Neuron (in vitro differentiated cells): Measurements from ENCODE around the gene PNPO.
"Not testable (repeated sequence)": the region's sequence is repeated elsewhere in the genome, so short reads cannot be mapped to it uniquely, and the experiment has no call there.

Experiments used
- H2AFZ ChIP-seq: one replicate; pipeline ENCODE4 v1.6.1; 2013; ENCODE audit warnings: low read depth, mild to moderate bottlenecking, inconsistent platforms, low read length, moderate library complexity
- H3K27me3 ChIP-seq: one replicate; pipeline ENCODE4 v1.6.1; 2013; ENCODE audit warnings: low read length; ENCODE audit not compliant: insufficient read depth
- H3K36me3 ChIP-seq: one replicate; pipeline ENCODE4 v1.6.1; 2013; ENCODE audit warnings: low read length; ENCODE audit not compliant: insufficient read depth
- H3K4me1 ChIP-seq: one replicate; pipeline ENCODE4 v1.6.1; 2013; ENCODE audit warnings: low read length; ENCODE audit not compliant: insufficient read depth
- H3K4me3 ChIP-seq: 2 replicates; pipeline ENCODE4 v1.5.1; 2013; ENCODE audit warnings: mild to moderate bottlenecking, low read length, moderate library complexity
- H3K9me3 ChIP-seq: one replicate; pipeline ENCODE4 v1.6.1; 2013; ENCODE audit warnings: low read length

Gene PNPO

DNA sequence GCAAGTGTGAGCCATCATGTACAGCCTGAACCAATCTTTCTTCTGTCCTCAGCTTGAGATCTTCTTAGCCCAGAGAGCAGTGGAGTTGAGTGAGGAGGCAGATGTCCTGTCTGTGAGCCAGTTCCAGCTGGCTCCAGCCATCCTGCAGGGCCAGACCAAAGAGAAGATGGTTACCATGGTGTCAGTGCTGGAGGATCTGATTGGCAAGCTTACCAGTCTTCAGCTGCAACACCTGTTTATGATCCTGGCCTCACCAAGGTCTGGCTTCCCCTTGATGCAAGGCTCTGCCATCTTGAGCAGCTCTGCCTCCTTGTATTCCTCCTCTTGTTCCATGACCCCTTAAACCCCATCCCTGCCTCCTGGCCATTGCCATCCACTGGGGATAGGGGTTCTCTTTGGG lies 39.2 kb downstream of the PNPO start:
- no peaks in the 10 kb centered on the region for H3K27me3 ChIP-seq

DNA sequence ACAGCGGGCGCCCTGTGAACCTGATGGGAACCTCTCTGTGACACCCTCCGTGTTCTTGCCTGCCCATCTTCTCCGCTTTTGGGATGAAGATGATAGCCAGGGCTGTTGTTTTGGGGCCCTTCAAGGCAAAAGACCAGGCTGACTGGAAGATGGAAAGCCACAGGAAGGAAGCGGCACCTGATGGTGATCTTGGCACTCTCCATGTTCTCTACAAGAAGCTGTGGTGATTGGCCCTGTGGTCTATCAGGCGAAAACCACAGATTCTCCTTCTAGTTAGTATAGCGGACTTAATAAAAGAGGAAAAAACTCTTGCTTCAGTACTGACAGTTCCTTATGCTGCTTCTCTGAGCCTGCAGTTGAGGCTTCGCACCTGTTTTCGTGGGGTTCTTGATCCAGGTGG lies 40.1 kb downstream of the PNPO start:
- H3K4me3 ChIP-seq: no peak overlapping the region
- peaks cover 15% of the 10 kb centered on the region for H3K4me1 ChIP-seq
- peaks cover 57% of the 10 kb centered on the region for H3K36me3 ChIP-seq
- no peak overlapping the region for H2AFZ ChIP-seq
- H3K9me3 ChIP-seq: no peaks in the 10 kb centered on the region
- H3K27me3 ChIP-seq: no peaks in the 10 kb centered on the region

More for the DNA sequence above, 39.2 kb downstream of the PNPO start:
- Histone ChIP-seq H3K9me3 (no peaks in the 10 kb centered on the region), H2AFZ (no peak overlapping the region), H3K4me1 (peaks cover 10% of the 10 kb centered on the region), H3K36me3 (peaks cover 66% of the 10 kb centered on the region), H3K4me3 (no peak overlapping the region)

DNA sequence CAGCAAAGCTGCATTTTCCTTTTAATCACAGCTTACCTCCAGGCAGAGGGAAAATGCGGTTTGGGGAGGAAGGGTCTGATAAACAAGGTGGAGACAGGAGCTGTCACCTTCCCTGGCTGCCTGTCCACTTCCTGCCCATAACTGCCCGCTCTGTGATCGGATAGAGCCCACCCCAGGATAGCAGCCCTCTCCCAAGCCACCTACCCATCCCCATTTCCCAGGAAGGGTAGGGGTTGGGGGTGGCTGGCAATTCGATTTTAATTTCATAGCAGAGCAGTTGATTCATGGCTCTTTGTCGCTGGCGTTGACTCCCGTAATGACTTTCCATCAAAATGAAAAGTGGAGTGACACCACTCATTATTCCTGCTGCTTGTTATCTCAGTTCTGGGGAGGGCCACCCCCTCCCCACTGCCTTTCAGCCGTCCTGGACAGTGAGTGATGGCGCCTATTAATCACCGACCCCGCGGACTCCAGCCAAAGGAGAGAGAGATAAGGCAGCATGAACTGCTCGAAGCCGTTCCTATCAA lies 40.8 kb downstream of the PNPO start:
- no peaks in the 10 kb centered on the region for H3K9me3 ChIP-seq
- peaks cover 54% of the 10 kb centered on the region for H3K36me3 ChIP-seq
- H2AFZ ChIP-seq: no peak overlapping the region
- H3K4me1 ChIP-seq: peaks cover 22% of the 10 kb centered on the region
- H3K4me3 ChIP-seq: no peak overlapping the region
- H3K27me3 ChIP-seq: no peaks in the 10 kb centered on the region

- no peak overlapping the region for H3K4me3 ChIP-seq
- H3K36me3 ChIP-seq: peaks cover 49% of the 10 kb centered on the region
- H3K9me3 ChIP-seq: no peaks in the 10 kb centered on the region
- H3K27me3 ChIP-seq: no peaks in the 10 kb centered on the region
- H3K4me1 ChIP-seq: peaks cover 28% of the 10 kb centered on the region
- no peak overlapping the region for H2AFZ ChIP-seq
Observed at GRCh38 chr17:47982645-47983390, 41.4 kb downstream of the PNPO start.

DNA sequence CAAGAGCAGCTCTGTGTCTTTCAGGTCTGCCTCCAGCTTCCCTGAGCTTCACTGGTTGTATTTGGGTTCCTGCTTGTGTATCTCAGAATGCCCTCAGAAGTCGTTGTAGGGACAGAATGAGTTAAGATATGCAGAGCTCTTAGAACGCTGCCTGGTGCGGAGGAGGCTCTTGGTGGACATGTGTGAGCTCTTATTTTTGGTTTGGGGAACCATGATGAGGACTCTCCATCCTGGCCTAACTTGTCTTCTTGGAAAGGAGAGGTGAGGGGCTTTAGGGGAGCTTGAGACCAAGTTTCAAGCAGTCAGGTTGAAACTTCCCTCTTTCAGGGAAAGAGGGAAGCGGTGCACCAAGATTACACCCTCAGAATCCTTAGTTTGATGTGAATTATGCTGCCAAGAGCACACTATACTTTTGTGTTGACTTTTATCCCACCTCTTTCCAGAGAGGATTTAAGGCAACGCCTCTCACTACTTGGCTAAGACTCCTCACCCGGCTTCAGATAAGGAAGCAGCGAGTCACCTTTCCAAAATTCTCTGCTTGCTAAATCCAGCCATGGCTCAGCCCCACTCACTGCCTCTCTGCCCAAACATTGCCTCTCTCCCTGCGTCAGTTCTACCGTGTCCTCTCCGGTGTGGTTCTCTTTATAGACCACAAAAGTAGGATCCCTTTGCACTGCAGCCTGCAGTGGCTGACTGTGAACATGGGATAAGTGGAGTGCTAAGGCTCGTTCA lies 42.3 kb downstream of the PNPO start:
- Histone ChIP-seq H3K4me1 (peaks cover 31% of the 10 kb centered on the region), H3K27me3 (no peaks in the 10 kb centered on the region), H3K36me3 (peaks cover 47% of the 10 kb centered on the region), H3K9me3 (no peaks in the 10 kb centered on the region), H2AFZ (no peak overlapping the region), H3K4me3 (no peak overlapping the region)

DNA sequence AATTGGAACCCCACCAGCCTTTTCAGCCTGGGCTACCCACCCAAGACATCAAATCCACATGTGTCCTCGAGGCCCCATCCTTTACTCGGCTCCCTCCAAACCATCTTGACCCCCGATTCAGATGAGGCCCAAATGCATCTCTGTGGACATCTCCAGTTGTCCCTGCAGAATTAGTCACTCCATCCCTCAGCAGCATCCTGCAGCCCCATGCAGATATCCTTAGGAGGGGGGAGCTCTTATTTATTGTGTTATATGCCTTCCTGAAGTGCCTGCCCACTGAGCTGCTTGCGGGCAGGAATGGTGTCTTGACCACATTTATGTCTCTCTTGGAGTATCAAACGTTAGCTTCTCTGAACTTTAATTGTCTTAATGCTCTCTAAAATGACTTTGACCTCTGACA lies 45.1 kb downstream of the PNPO start:
- H3K27me3 ChIP-seq: no peaks in the 10 kb centered on the region
- H3K9me3 ChIP-seq: no peaks in the 10 kb centered on the region
- no peak overlapping the region for H2AFZ ChIP-seq
- H3K4me3 ChIP-seq: no peak overlapping the region
- peaks cover 18% of the 10 kb centered on the region for H3K36me3 ChIP-seq
- H3K4me1 ChIP-seq: peaks cover 55% of the 10 kb centered on the region

DNA sequence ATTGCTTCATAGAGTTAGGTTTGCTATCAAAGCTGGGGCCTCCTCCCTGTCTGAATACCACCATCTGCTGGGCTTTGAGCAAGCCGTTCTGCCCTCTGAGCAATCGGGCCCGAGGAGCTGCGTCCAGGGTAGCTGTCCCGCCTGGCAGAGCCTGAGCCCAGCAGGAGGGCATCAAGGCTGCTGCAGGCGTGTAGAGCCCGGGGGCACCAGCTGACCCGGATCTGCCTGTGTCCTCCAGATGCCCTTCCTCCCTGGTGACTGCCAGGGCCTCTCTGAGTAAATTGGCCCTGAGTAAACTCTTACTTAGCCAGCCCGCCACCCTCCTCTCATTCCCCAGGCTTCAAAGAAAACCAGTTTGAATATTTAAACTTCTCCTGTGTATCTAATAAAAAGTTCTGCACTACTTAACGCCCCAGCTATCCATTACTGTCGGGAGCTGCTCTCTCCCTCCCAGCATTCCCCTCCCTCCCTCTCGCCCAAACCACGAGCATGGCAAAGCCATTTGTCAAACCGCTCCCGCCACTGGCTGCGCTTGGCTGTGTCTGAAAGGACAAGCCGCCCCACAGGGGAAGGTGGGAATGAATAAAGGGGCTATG lies 46.0 kb downstream of the PNPO start:
- no peaks in the 10 kb centered on the region for H3K27me3 ChIP-seq
- peaks cover 60% of the 10 kb centered on the region for H3K4me1 ChIP-seq

DNA sequence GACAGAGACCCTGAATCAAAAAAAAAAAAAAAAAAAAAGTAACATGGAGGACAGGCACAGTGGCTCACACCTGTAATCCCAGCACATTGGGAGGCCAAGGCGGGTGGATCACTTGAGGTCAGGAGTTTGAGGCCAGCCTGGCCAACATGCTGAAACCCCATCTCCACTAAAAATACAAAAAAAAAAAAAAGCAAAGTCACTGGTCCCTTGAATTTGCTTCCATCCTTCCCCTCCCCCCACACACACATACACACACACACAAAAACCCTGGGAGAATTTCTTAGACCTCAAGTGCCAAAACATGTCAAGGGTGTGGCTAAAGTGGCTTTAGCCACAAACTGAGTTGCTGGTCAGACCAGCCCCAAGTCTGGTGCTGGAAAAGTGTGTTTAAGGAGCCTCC lies 47.1 kb downstream of the PNPO start:
- H3K9me3 ChIP-seq, H2AFZ ChIP-seq, H3K4me3 ChIP-seq, H3K36me3 ChIP-seq, H3K27me3 ChIP-seq: not testable (repeated sequence)
- peaks cover 68% of the 10 kb centered on the region for H3K4me1 ChIP-seq

More for the DNA sequence above, 46.0 kb downstream of the PNPO start:
- Histone ChIP-seq H3K4me3 (no peak overlapping the region), H2AFZ (no peak overlapping the region), H3K9me3 (no peaks in the 10 kb centered on the region), H3K36me3 (peaks cover 11% of the 10 kb centered on the region)

DNA sequence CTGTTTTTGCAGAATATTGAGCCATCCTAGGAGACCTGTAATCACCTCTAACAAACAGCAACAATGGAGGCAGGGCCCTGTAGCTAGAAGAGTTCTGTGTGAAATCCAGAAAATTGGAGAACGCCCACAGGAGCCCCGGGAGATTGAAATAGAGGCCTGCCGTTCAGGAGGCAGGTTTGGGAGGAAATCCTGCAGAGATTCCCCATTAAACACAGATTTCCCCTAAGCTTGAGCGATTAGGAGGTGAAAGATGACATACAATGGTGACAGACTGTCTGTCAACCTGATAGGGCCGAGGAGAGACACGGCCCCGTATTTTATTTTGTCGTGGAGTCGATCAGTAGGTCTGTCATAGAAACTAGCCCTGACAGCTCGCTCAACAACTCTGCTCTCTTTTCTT lies 47.8 kb downstream of the PNPO start:
- Histone ChIP-seq H3K4me1 (peaks cover 75% of the 10 kb centered on the region), H3K4me3 (no peak overlapping the region), H3K9me3 (no peaks in the 10 kb centered on the region), H3K27me3 (no peaks in the 10 kb centered on the region), H2AFZ (no peak overlapping the region), H3K36me3 (no peaks in the 10 kb centered on the region)

- no peaks in the 10 kb centered on the region for H3K36me3 ChIP-seq
- no peak overlapping the region for H2AFZ ChIP-seq
- H3K4me3 ChIP-seq: no peak overlapping the region
- no peaks in the 10 kb centered on the region for H3K27me3 ChIP-seq
- no peaks in the 10 kb centered on the region for H3K9me3 ChIP-seq
- peaks cover 80% of the 10 kb centered on the region for H3K4me1 ChIP-seq
Observed at GRCh38 chr17:47989700-47990099, 48.3 kb downstream of the PNPO start.

DNA sequence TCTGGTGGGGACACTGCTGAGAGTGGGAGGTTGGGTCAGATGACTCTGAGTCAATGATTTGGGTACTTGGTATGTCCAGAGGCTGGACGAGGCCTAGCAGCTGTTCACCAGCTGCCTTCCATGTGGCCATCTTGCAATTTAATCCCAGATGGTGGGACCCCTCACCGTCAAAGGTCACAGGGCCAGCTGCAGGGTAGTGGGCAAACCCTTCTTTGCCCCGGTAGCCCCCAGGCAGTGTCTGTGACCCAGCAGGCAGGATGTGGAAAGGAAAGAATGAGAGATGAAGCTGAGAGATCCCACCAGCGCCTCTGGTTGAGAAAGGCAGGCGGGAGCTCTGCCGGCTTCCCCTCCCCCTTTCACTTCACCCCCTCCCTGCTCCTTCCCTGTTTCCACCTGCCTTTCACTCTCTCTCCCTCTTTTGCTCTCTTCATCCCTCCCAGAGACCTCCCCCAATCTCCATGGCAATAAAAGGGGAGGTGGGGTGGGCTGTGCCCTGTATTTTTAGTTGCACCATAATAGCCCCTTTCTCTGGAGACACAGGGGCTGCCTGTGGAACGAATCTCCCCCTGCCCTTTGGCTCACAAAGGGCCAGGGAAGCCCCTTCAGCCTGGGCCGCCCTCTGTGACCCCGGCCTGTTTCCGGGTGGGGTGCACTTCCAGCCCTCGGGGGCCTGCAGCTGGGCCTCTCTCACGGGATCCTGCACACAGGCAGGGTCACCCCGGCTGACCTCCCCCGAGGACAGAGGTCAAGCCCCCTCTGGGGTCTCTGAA lies 49.8 kb downstream of the PNPO start:
- no peak overlapping the region for H2AFZ ChIP-seq
- H3K36me3 ChIP-seq: no peaks in the 10 kb centered on the region
- H3K4me1 ChIP-seq: peaks cover 93% of the 10 kb centered on the region
- H3K27me3 ChIP-seq: no peaks in the 10 kb centered on the region
- no peaks in the 10 kb centered on the region for H3K9me3 ChIP-seq
- no peak overlapping the region for H3K4me3 ChIP-seq

DNA sequence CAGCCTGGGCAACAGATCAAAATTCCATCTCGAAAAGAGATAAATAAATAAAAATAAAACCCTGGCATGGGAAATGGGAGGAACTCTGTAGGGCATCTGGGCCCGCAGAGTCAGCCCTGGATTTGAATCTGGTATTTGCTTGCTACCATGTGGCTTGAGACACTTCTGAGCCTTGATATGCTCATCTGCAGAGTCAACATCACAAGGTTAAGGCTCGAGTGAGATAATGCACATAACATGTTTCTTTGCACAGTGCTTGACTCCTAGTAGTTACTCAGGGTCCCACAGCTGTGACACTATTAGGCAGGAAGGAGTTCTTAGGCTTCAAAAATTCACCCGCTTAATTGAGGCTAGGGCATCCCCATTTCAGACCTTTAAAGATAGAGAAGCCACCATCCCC lies 50.8 kb downstream of the PNPO start:
- no peaks in the 10 kb centered on the region for H3K27me3 ChIP-seq
- no peak overlapping the region for H3K4me3 ChIP-seq
- H3K9me3 ChIP-seq: no peaks in the 10 kb centered on the region
- H2AFZ ChIP-seq: no peak overlapping the region
- peaks cover 88% of the 10 kb centered on the region for H3K4me1 ChIP-seq
- H3K36me3 ChIP-seq: no peaks in the 10 kb centered on the region
